Fibroblast of skin of left biceps (primary cell): ENCODE data around the gene EXOSC3.

Experiments
- DNase-seq, 2 experiments: peaks; one replicate each; pipeline ENCODE4 v3.0.0-alpha.2; 2013; ENCODE audit warnings: low read depth in 2 of 2

EXOSC3 gene

GRCh38 chr9:37732086-37732741 is 52.6 kb downstream of the EXOSC3 start:
- DNase-seq: no peak

GRCh38 chr9:37730839-37731238 is 54.0 kb downstream of the EXOSC3 start:
- DNase-seq: no peak

- no peak for DNase-seq
These were observed 54.6 kb downstream of the EXOSC3 start for GRCh38 chr9:37730256-37730655.
